ENCODE data around the gene FNDC10. TPM values are rescaled to one million over a fixed set of nuclear protein-coding genes. Genes with fewer than 3 reads are reported as not detected.
"Not testable (repeated sequence)": the region's sequence is repeated elsewhere in the genome, so short reads cannot be mapped to it uniquely, and the experiment has no call there.

The FNDC10 gene
- total RNA-seq, 4 donors from 2014 or later, result 1.4 to 3.0 (median 2.0) TPM

GRCh38 chr1:1562556-1563195 is 37.3 kb downstream of the FNDC10 start:
- DNase-seq (ENCODE audit: low spot score in 2 of 2), result no peak
- 91 to 92% methylated on average over 15 to 21 of the region's 21 CpGs for WGBS, 2 donors
- Histone ChIP-seq H3K36me3 (peaks cover 0 to 74% (median 8%) of the 10 kb centered on the region in 3 donors), H3K4me3 (no peak overlapping the region), H3K27me3 (no peaks in the 10 kb centered on the region), H3K4me1 (peaks cover 0 to 15% (median 0%) of the 10 kb centered on the region in 4 donors), H3K9me3 (no peaks in the 10 kb centered on the region), H3K27ac (no peak overlapping the region)
- no peak for TF ChIP-seq POLR2A (IDR thresholded peaks at IDR 0.05)
- no peak for TF ChIP-seq CTCF (IDR thresholded peaks at IDR 0.05)

- DNase-seq (ENCODE audit: low spot score in 2 of 2), result no peak
- Histone ChIP-seq H3K4me1 (peaks cover 0 to 7% (median 0%) of the 10 kb centered on the region in 4 donors), H3K9me3 (no peaks in the 10 kb centered on the region), H3K27me3 (no peaks in the 10 kb centered on the region), H3K27ac (no peak overlapping the region), H3K4me3 (no peak overlapping the region), H3K36me3 (peaks cover 0 to 72% (median 8%) of the 10 kb centered on the region in 3 donors)
- WGBS, 2 donors, result 88 to 92% methylated on average over 15 of the region's 15 CpGs
- no peak for TF ChIP-seq POLR2A (IDR thresholded peaks at IDR 0.05)
- no peak for TF ChIP-seq EP300 (IDR thresholded peaks at IDR 0.05)
- no peak for TF ChIP-seq CTCF (IDR thresholded peaks at IDR 0.05)
These were observed 38.0 kb downstream of the FNDC10 start for GRCh38 chr1:1561801-1562470.

- Histone ChIP-seq H3K4me3 (no peak overlapping the region), H3K27me3 (no peaks in the 10 kb centered on the region), H3K36me3 (peaks cover 0 to 66% (median 8%) of the 10 kb centered on the region in 3 donors), H3K4me1 (peaks cover 0 to 1% (median 0%) of the 10 kb centered on the region in 4 donors), H3K9me3 (no peaks in the 10 kb centered on the region), H3K27ac (no peak overlapping the region)
- WGBS, 2 donors, result 87 to 92% methylated on average over 9 of the region's 9 CpGs
- TF ChIP-seq EP300 (IDR thresholded peaks at IDR 0.05) (no peak), POLR2A (IDR thresholded peaks at IDR 0.05) (no peak), CTCF (IDR thresholded peaks at IDR 0.05) (no peak)
- no peak for DNase-seq (ENCODE audit: low spot score in 2 of 2)
These were observed 39.8 kb downstream of the FNDC10 start for GRCh38 chr1:1560178-1560577.

- no peak for TF ChIP-seq EP300 (IDR thresholded peaks at IDR 0.05)
- no peak for TF ChIP-seq CTCF (IDR thresholded peaks at IDR 0.05)
- TF ChIP-seq POLR2A (IDR thresholded peaks at IDR 0.05), result no peak
- H3K9me3 ChIP-seq, result no peaks in the 10 kb centered on the region
- no peaks in the 10 kb centered on the region for H3K27me3 ChIP-seq
- H3K27ac ChIP-seq, result no peak overlapping the region
- H3K36me3 ChIP-seq, result peaks cover 0 to 62% (median 4%) of the 10 kb centered on the region in 3 donors
- 66 to 74% methylated on average over 17 of the region's 17 CpGs for WGBS, 2 donors
- DNase-seq (ENCODE audit: low spot score in 2 of 2), result no peak
- H3K4me3 ChIP-seq, result no peak overlapping the region
- H3K4me1 ChIP-seq, result peaks cover 0 to 12% (median 0%) of the 10 kb centered on the region in 4 donors
These were observed 40.9 kb downstream of the FNDC10 start for GRCh38 chr1:1559066-1559465.

- DNase-seq (ENCODE audit: low spot score in 2 of 2), result no peak
- H3K9me3 ChIP-seq, result no peaks in the 10 kb centered on the region
- no peaks in the 10 kb centered on the region for H3K27me3 ChIP-seq
- TF ChIP-seq POLR2A (IDR thresholded peaks at IDR 0.05) (no peak), CTCF (IDR thresholded peaks at IDR 0.05) (no peak), EP300 (IDR thresholded peaks at IDR 0.05) (no peak)
- WGBS, 2 donors, result 47 to 61% methylated on average over 4 of the region's 4 CpGs
- H3K4me3 ChIP-seq, result no peak overlapping the region
- peaks cover 0 to 58% (median 2%) of the 10 kb centered on the region in 3 donors for H3K36me3 ChIP-seq
- peaks cover 0 to 16% (median 0%) of the 10 kb centered on the region in 4 donors for H3K4me1 ChIP-seq
- no peak overlapping the region for H3K27ac ChIP-seq
These were observed 41.3 kb downstream of the FNDC10 start for GRCh38 chr1:1558591-1558990.

- WGBS, 2 donors, result 91 to 92% methylated on average over 7 of the region's 7 CpGs
- not testable (repeated sequence) for H3K27me3 ChIP-seq; H3K27ac ChIP-seq; DNase-seq (ENCODE audit: low spot score in 2 of 2); H3K4me3 ChIP-seq; H3K9me3 ChIP-seq
- Histone ChIP-seq H3K36me3 (peaks cover 0 to 49% (median 0%) of the 10 kb centered on the region in 3 donors), H3K4me1 (peaks cover 0 to 16% (median 0%) of the 10 kb centered on the region in 4 donors)
These were observed 42.2 kb downstream of the FNDC10 start for GRCh38 chr1:1557688-1558087.

GRCh38 chr1:1556961-1557360 is 43.0 kb downstream of the FNDC10 start:
- Histone ChIP-seq H3K36me3 (peaks cover 0 to 41% (median 0%) of the 10 kb centered on the region in 3 donors), H3K4me1 (peaks cover 0 to 21% (median 0%) of the 10 kb centered on the region in 4 donors)
- H3K9me3 ChIP-seq; H3K4me3 ChIP-seq; DNase-seq (ENCODE audit: low spot score in 2 of 2); H3K27ac ChIP-seq; H3K27me3 ChIP-seq: not testable (repeated sequence)
- WGBS, 2 donors, result 88 to 96% methylated on average over 11 of the region's 11 CpGs
